ENCODE data around the gene SMURF2. TPM values are rescaled to one million over a fixed set of nuclear protein-coding genes. Genes with fewer than 3 reads are reported as not detected.
"Not testable (repeated sequence)": the region's sequence is repeated elsewhere in the genome, so short reads cannot be mapped to it uniquely, and the experiment has no call there.

SMURF2 gene
- polyA plus RNA-seq, 1 of the 3 experiments (the other 2 are of a cell fraction): 36.6 TPM

DNA sequence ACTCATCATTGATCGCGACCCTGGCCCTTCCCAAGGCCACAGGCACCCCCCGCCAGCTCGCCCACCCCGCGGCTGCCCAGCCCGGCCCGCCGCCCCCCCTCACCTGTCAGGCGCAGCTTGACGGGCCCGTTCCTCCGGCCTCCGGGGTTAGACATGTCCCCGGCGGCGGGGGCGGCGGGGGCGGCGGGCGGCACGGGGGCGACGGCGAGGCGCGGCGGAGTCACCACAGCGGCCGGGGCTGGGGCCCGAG lies 456 bp downstream of the SMURF2 start:
- WGBS (ENCODE audit: low lambda C conversion rate): under 1% methylated on average over 28 of the region's 32 CpGs
- ChIA-PET CTCF (interaction anchor here (0.6 to 1.5 kb wide), 4 partner anchors 13 to 241 kb away, joined by 3 to 8 read pairs (median 3); no protein-coding TSS in a partner anchor), POLR2A (interaction anchor here (1.2 to 1.7 kb wide), 5 partner anchors 9 to 157 kb away, joined by 3 to 15 read pairs (median 7); partner anchors contain the start of genes CEP95 and DDX5)
- H4K20me1 ChIP-seq (ENCODE audit: insufficient read depth): peaks cover 45% of the 10 kb centered on the region
- no peak for TF ChIP-seq JUND (IDR thresholded peaks at IDR 0.05)
- TF ChIP-seq TCF12 (IDR thresholded peaks at IDR 0.05): no peak
- TF ChIP-seq CHD2 (IDR thresholded peaks at IDR 0.05; ENCODE audit: low read length, partially characterized antibody): no peak
- TF ChIP-seq EP300 (IDR thresholded peaks at IDR 0.05; ENCODE audit: borderline replicate concordance in 1 of 2, low read depth in 1 of 2, low read length in 1 of 2): no peak
- no peak for TF ChIP-seq RAD21 (IDR thresholded peaks at IDR 0.05; ENCODE audit: low read length)
- TF ChIP-seq, protein P1, sequence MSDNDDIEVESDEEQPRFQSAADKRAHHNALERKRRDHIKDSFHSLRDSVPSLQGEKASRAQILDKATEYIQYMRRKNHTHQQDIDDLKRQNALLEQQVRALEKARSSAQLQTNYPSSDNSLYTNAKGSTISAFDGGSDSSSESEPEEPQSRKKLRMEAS (IDR thresholded peaks at IDR 0.05; ENCODE audit: low read depth): no peak
- TF ChIP-seq SIN3A (IDR thresholded peaks at IDR 0.05; ENCODE audit: borderline replicate concordance, low read depth, low read length): 0 out of 2 replicates have a peak, but pooled peaks have one; percentile 4
- TF ChIP-seq MXI1 (IDR thresholded peaks at IDR 0.05; ENCODE audit: low read depth, low read length): no peak
- peaks cover 6 to 20% of the 10 kb centered on the region in 2 experiments for H3K4me1 ChIP-seq (ENCODE audit: control insufficient read depth in 1 of 2, insufficient read depth in 2 of 2, low read depth in 1 of 2, low read length in 1 of 2)
- peaks cover 0 to 19% of the 10 kb centered on the region in 2 experiments for H3K36me3 ChIP-seq (replicated peaks in 1 of 2; ENCODE audit: control insufficient read depth in 1 of 2, insufficient read depth in 2 of 2, low read length in 1 of 2)
- H3K27me3 ChIP-seq (ENCODE audit: insufficient read depth): no peaks in the 10 kb centered on the region
- H3K4me2 ChIP-seq: peak overlapping the region; percentile 73; the same call in 1 of the 2 replicates
- H3K4me3 ChIP-seq (ENCODE audit: low read depth in 2 of 2, low read length in 1 of 2): peak overlapping the region; percentile 69 to 96
- H3K27ac ChIP-seq (ENCODE audit: low read depth in 2 of 2, low read length in 1 of 2): peak overlapping the region; percentile 84 to 92
- H3F3A ChIP-seq (replicated peaks; ENCODE audit: insufficient read depth): peaks cover 65% of the 10 kb centered on the region
- H3K9me3 ChIP-seq: no peaks in the 10 kb centered on the region
- peaks cover 78% of the 10 kb centered on the region for H3K79me2 ChIP-seq (ENCODE audit: insufficient read depth)
- H3K9ac ChIP-seq: peak overlapping the region; percentile 89
- DNase-seq: no peak
- H3K9me2 ChIP-seq: no peaks in the 10 kb centered on the region
- H2AFZ ChIP-seq (ENCODE audit: low read depth): no peak overlapping the region

DNA sequence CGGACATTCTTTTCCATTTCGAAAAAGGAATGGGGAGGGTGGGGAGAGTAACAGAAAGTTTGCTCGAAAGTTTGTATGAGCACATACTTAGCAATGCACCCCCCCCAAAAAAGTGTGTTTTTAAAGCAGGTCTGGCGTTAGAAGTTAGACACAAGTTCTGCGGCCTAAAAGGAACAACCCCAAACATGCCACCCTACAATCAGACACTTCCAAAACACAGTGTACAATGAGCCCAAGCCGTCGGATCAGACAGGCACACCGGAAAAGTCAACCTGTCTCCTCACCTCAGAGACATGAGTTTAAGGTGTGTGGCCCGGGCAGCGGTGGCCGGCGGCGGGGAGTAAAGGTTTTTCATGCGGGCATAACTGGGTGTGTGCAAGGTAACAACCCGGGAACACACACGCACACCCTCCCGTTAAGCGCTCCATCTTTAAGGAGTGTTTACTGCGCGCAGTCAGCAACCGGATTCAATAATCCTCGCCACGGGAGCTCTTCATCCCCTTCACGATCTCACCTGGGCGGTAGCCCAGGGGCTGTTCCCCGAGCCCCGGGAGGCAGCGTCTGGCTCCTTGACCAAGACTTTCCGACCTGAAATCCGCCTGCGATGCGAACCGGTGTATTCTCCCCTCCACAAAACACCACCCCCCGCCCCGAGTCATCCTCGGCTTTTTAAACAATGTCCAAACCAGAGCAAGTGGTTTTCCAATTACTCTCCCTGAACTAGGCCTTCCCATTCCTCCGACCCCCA lies 955 bp downstream of the SMURF2 start:
- Histone ChIP-seq H3F3A (replicated peaks; ENCODE audit: insufficient read depth) (peaks cover 69% of the 10 kb centered on the region), H3K27ac (ENCODE audit: low read depth in 2 of 2, low read length in 1 of 2) (peak overlapping the region; percentile 84 to 92), H3K4me1 (ENCODE audit: control insufficient read depth in 1 of 2, insufficient read depth in 2 of 2, low read depth in 1 of 2, low read length in 1 of 2) (peaks cover 6 to 20% of the 10 kb centered on the region in 2 experiments), H3K4me3 (ENCODE audit: low read depth in 2 of 2, low read length in 1 of 2) (peak overlapping the region; percentile 69 to 96), H4K20me1 (ENCODE audit: insufficient read depth) (peaks cover 50% of the 10 kb centered on the region), H3K4me2 (peak overlapping the region; percentile 73), H3K36me3 (replicated peaks in 1 of 2; ENCODE audit: control insufficient read depth in 1 of 2, insufficient read depth in 2 of 2, low read length in 1 of 2) (peaks cover 0 to 24% of the 10 kb centered on the region in 2 experiments), H3K79me2 (ENCODE audit: insufficient read depth) (peaks cover 83% of the 10 kb centered on the region), H3K9ac (peak overlapping the region; percentile 89)
- DNase-seq; H2AFZ ChIP-seq (ENCODE audit: low read depth); H3K9me2 ChIP-seq; H3K27me3 ChIP-seq (ENCODE audit: insufficient read depth); H3K9me3 ChIP-seq: not testable (repeated sequence)
- ChIA-PET CTCF (interaction anchor here (0.6 to 1.5 kb wide), 5 partner anchors 12 to 241 kb away, joined by 3 to 8 read pairs (median 3); no protein-coding TSS in a partner anchor), POLR2A (interaction anchor here (0.6 to 1.7 kb wide), 6 partner anchors 10 to 156 kb away, joined by 3 to 15 read pairs (median 6); partner anchors contain the start of genes CEP95 and DDX5)
- TF ChIP-seq SIN3A (IDR thresholded peaks at IDR 0.05; ENCODE audit: borderline replicate concordance, low read depth, low read length) (peak; percentile 21; the same call in 1 of the 2 replicates), MXI1 (IDR thresholded peaks at IDR 0.05; ENCODE audit: low read depth, low read length) (peak; percentile 34; the same call in 1 of the 2 replicates)
- TF ChIP-seq, protein P1 (IDR thresholded peaks at IDR 0.05; ENCODE audit: low read depth): peak; percentile 44; the same call in 1 of the 2 replicates
- WGBS (ENCODE audit: low lambda C conversion rate): under 1% methylated on average over 35 of the region's 37 CpGs
